T-helper 17 cell (primary cell): ENCODE measurements around the gene C12orf57. TPM values are rescaled to one million over a fixed set of nuclear protein-coding genes. Genes with fewer than 3 reads are reported as not detected.

Experiments used
- ATAC-seq: fragments of 150-1000 bp; cut with Tn5 transposase; 2 replicates; pipeline ENCODE4 v1.10.0; 2021; ENCODE audit warnings: mild to moderate bottlenecking, moderate library complexity
- DNase-seq, 3 donors: peaks; one replicate each; pipeline versions ENCODE4 v3.0.0 to v3.0.0-alpha.2; 2020 to 2021
- H3K9me3 ChIP-seq: one replicate; pipeline ENCODE4 v1.7.0; 2013; ENCODE audit warnings: low read length, mild to moderate bottlenecking; ENCODE audit not compliant: control insufficient read depth, poor library complexity, severe bottlenecking
- H3K27ac Mint-ChIP-seq: one replicate; pipeline ENCODE4 v1.8.0; 2022; ENCODE audit warnings: mild to moderate bottlenecking, moderate library complexity, mixed read lengths
- H3K27me3 Mint-ChIP-seq: one replicate; pipeline ENCODE4 v1.8.0; 2022; ENCODE audit warnings: mixed read lengths
- H3K36me3 Mint-ChIP-seq: one replicate; pipeline ENCODE4 v1.8.0; 2022; ENCODE audit warnings: low read depth, mixed read lengths
- H3K4me1 Mint-ChIP-seq: one replicate; pipeline ENCODE4 v1.8.0; 2022; ENCODE audit warnings: mild to moderate bottlenecking, mixed read lengths
- H3K4me3 Mint-ChIP-seq: one replicate; pipeline ENCODE4 v1.8.0; 2022; ENCODE audit warnings: mild to moderate bottlenecking, moderate library complexity, mixed read lengths
- total RNA-seq, 4 donors: library from RNA in 2 of 4; stranded (reverse) in 2 of 4; gene quantifications; one replicate each; pipeline ENCODE4 v1.2.3 and lab custom pipeline; 2022 to 2026

Gene C12orf57
- total RNA-seq, 2 donors from 2014 or later, result 192 to 226 TPM

- peak overlapping the region; percentile 85 for H3K27ac Mint-ChIP-seq
- no peaks in the 10 kb centered on the region for H3K27me3 Mint-ChIP-seq
- no peaks in the 10 kb centered on the region for H3K9me3 ChIP-seq
- peak overlapping the region; percentile 98 for H3K4me3 Mint-ChIP-seq
- no peak for DNase-seq
- H3K4me1 Mint-ChIP-seq, result peaks cover 37% of the 10 kb centered on the region
- peaks cover 3% of the 10 kb centered on the region for H3K36me3 Mint-ChIP-seq
- ATAC-seq, result no peak
Measured at GRCh38 chr12:6912164-6912935, 31.5 kb upstream of the C12orf57 start.

DNA sequence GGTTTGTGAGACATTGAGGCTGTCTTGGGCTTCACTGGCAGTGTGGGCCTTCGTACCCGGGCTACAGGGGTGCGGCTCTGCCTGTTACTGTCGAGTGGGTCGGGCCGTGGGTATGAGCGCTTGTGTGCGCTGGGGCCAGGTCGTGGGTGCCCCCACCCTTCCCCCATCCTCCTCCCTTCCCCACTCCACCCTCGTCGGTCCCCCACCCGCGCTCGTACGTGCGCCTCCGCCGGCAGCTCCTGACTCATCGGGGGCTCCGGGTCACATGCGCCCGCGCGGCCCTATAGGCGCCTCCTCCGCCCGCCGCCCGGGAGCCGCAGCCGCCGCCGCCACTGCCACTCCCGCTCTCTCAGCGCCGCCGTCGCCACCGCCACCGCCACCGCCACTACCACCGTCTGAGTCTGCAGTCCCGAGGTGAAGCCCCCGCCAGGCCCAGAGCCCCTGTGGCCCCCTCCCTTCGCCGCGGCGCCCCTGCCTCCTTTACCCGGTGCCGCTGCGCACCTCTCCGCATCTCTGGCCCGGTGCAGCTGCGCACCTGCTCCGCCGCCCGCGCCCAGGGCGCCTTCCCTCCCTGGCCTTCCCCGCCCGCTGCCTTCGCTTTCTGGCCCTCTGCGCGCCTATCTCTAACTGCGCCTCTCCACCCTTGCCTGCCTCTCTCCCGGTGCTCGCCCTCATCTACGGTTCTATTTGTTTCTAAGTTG lies 29.4 kb upstream of the C12orf57 start, which contains the start of gene ENO2:
TSS of gene ENO2 (plus strand) at position 335 of the 701 bp plus-strand sequence. CDS start 1,253 bp downstream, outside the sequence.
- Mint-ChIP-seq H3K4me3 (peak within 1 kb of the TSS; percentile 98), H3K27ac (peak within 1 kb of the TSS; percentile 85), H3K27me3 (no peaks in the 10 kb centered on the region), H3K4me1 (peaks cover 39% of the 10 kb centered on the region), H3K36me3 (peaks cover 5% of the 10 kb centered on the region)
- DNase-seq (peak; percentile 71 to 88 (median 83)), ATAC-seq (peak; percentile 94)
- H3K9me3 ChIP-seq, result no peaks in the 10 kb centered on the region

DNA sequence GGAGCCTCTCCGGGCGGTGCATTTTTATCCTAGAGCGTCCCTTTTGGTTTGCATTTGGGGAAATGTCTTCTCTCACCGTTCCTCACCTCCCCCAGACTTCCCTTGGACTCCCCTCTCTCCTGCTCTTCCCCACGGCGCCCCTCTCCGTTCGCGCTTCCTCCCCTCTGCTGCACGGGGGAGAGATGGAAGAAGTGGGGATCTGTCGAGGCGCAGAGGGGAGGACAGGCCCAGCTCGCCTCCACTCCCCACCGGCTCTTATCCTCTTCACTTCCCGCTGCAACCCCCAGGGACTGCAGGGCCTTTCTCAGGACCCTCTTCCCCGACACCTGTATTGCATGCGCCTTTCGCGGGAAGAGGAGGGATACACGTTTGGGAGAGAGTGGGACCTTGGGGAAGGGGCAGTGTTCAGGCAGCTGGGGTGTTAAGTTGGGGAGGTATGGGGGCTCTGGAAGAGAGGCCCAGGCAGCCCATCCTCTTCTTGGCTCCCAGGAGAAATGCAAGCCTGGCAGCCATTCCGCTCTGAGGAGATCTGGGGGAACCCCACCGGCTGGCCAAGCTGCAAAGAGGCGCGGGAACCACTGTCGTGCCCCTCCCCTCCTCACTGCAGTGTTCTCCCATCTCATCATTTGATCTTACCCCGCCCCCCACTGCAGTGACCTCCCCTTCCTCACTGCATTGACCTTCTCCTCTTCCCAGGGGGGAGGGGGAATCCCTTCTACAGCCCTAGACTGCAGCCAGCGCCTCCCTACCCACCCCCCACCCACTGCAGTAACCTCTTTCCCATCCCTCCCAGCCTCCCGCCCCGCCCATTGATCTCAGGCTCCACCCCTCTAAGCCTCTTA lies 28.7 kb upstream of the C12orf57 start:
- Mint-ChIP-seq H3K4me3 (peak overlapping the region; percentile 98), H3K27me3 (no peaks in the 10 kb centered on the region), H3K36me3 (peaks cover 9% of the 10 kb centered on the region), H3K27ac (peak overlapping the region; percentile 85), H3K4me1 (peaks cover 43% of the 10 kb centered on the region)
- no peak for ATAC-seq
- no peaks in the 10 kb centered on the region for H3K9me3 ChIP-seq
- no peak for DNase-seq

DNA sequence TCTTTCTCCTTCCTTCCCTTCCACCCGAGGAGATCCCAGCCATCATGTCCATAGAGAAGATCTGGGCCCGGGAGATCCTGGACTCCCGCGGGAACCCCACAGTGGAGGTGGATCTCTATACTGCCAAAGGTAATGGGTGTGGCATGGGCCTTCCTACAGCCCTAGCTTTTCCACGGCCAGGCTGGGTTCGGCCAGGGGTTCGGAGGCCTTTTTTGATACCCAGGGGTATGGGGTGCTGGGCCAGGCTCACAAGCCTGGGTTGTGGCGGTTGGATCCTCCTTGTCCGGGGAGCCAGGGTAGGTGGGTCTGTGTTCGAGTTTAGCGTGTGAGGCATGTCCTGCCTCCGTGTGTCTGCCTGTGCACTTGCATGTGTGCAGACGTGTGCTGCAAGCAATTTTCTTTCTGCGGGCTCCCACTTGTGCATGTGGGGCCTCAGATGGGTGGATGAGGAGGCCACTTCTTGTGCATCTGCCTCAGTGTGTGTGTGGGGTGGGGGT lies 28.0 kb upstream of the C12orf57 start:
- Mint-ChIP-seq H3K4me1 (peaks cover 42% of the 10 kb centered on the region), H3K36me3 (peaks cover 9% of the 10 kb centered on the region), H3K27me3 (no peaks in the 10 kb centered on the region), H3K27ac (peak overlapping the region; percentile 85), H3K4me3 (peak overlapping the region; percentile 75)
- H3K9me3 ChIP-seq, result no peaks in the 10 kb centered on the region
- ATAC-seq (no peak), DNase-seq (no peak)

- Mint-ChIP-seq H3K27ac (peak overlapping the region; percentile 85), H3K4me1 (peaks cover 41% of the 10 kb centered on the region), H3K4me3 (peak overlapping the region; percentile 75), H3K27me3 (no peaks in the 10 kb centered on the region), H3K36me3 (peaks cover 9% of the 10 kb centered on the region)
- ATAC-seq, result no peak
- no peaks in the 10 kb centered on the region for H3K9me3 ChIP-seq
- no peak for DNase-seq
Measured at GRCh38 chr12:6916426-6917200, 27.2 kb upstream of the C12orf57 start.

- no peak for DNase-seq
- Mint-ChIP-seq H3K4me1 (peaks cover 40% of the 10 kb centered on the region), H3K27me3 (no peaks in the 10 kb centered on the region), H3K4me3 (no peak overlapping the region), H3K36me3 (peaks cover 9% of the 10 kb centered on the region), H3K27ac (no peak overlapping the region)
- H3K9me3 ChIP-seq, result no peaks in the 10 kb centered on the region
- no peak for ATAC-seq
Measured at GRCh38 chr12:6917491-6918231, 26.2 kb upstream of the C12orf57 start.

DNA sequence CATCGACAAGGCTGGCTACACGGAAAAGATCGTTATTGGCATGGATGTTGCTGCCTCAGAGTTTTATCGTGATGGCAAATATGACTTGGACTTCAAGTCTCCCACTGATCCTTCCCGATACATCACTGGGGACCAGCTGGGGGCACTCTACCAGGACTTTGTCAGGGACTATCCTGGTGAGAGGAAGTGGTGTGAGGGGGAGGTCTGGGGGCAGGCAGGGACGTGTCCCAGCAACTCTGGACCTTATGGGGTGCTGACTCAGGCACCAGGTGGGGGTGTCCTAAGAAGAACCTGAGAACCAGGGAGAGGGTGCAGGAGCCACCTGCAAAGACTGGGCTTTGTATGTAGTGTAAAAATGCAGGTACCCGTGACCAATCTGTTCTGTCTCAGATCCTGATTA lies 24.2 kb upstream of the C12orf57 start:
- Mint-ChIP-seq H3K36me3 (peaks cover 9% of the 10 kb centered on the region), H3K27me3 (no peaks in the 10 kb centered on the region), H3K4me1 (peaks cover 34% of the 10 kb centered on the region), H3K27ac (no peak overlapping the region), H3K4me3 (no peak overlapping the region)
- ATAC-seq (no peak), DNase-seq (no peak)
- no peaks in the 10 kb centered on the region for H3K9me3 ChIP-seq

GRCh38 chr12:6921539-6921938 lies 22.3 kb upstream of the C12orf57 start:
- H3K4me1 Mint-ChIP-seq, result peaks cover 25% of the 10 kb centered on the region
- no peak for ATAC-seq

DNA sequence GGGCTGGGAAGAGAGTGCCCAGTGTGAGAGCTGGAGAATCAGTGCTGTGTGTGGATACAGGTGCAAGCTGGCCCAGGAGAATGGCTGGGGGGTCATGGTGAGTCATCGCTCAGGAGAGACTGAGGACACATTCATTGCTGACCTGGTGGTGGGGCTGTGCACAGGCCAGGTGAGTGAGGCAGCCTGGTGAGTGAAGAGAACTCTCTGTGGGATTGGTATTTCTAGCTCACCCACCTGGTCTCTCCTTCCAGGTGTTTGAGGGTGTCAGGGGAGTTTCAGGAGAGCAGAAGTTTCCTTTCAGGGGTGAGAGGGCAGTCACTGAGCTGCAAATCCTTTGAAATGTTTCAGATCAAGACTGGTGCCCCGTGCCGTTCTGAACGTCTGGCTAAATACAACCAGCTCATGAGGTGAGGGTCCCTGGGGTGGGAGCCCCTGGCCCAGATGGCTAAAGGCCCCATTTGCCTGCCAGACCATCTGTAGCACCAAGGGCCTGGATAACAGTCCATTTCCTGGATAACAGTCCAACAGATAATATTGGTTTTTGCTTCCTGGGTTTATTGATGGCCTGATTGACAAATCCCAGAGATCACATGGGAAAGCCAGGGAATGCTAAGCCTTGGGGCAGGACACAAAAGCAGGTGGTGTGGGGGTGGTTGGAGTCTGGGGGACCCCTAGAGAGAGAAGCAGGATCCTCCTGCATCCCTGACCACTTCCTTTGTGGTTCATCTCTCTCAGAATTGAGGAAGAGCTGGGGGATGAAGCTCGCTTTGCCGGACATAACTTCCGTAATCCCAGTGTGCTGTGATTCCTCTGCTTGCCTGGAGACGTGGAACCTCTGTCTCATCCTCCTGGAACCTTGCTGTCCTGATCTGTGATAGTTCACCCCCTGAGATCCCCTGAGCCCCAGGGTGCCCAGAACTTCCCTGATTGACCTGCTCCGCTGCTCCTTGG lies 21.6 kb upstream of the C12orf57 start:
- H3K27ac Mint-ChIP-seq, result no peak overlapping the region
- no peak overlapping the region for H3K4me3 Mint-ChIP-seq
- peaks cover 6% of the 10 kb centered on the region for H3K36me3 Mint-ChIP-seq
- no peak for ATAC-seq
- no peaks in the 10 kb centered on the region for H3K27me3 Mint-ChIP-seq
- H3K9me3 ChIP-seq, result no peaks in the 10 kb centered on the region
- no peak for DNase-seq
- H3K4me1 Mint-ChIP-seq, result peaks cover 31% of the 10 kb centered on the region

More at GRCh38 chr12:6921539-6921938, 22.3 kb upstream of the C12orf57 start:
- DNase-seq, result no peak
- H3K9me3 ChIP-seq, result no peaks in the 10 kb centered on the region
- no peaks in the 10 kb centered on the region for H3K27me3 Mint-ChIP-seq
- H3K36me3 Mint-ChIP-seq, result peaks cover 9% of the 10 kb centered on the region
- H3K27ac Mint-ChIP-seq, result no peak overlapping the region
- no peak overlapping the region for H3K4me3 Mint-ChIP-seq

GRCh38 chr12:6923003-6923732 lies 20.7 kb upstream of the C12orf57 start:
- no peaks in the 10 kb centered on the region for H3K9me3 ChIP-seq
- no peaks in the 10 kb centered on the region for H3K27me3 Mint-ChIP-seq
- H3K36me3 Mint-ChIP-seq, result peaks cover 6% of the 10 kb centered on the region
- ATAC-seq (no peak), DNase-seq (no peak)
- H3K4me1 Mint-ChIP-seq, result peaks cover 31% of the 10 kb centered on the region
- peak overlapping the region; percentile 82 for H3K27ac Mint-ChIP-seq
- no peak overlapping the region for H3K4me3 Mint-ChIP-seq
